Trophoblast cell (in vitro differentiated cells and primary cell): ENCODE measurements around the gene PTPN13.

Experiments used
- DNase-seq, 2 donors: peaks; one replicate each; pipeline ENCODE4 v3.0.0-alpha.2; 2016
- H2AFZ ChIP-seq: 2 replicates; pipeline ENCODE4 v1.6.1; 2013; ENCODE audit warnings: low read length, moderate library complexity, mild to moderate bottlenecking; ENCODE audit not compliant: insufficient read depth, poor library complexity
- H2AK5ac ChIP-seq: 2 replicates; pipeline ENCODE4 v1.6.1; 2013; ENCODE audit warnings: mild to moderate bottlenecking, low read length
- H2BK120ac ChIP-seq: 2 replicates; pipeline ENCODE4 v1.6.1; 2013; ENCODE audit warnings: low read length, mild to moderate bottlenecking, moderate library complexity; ENCODE audit not compliant: insufficient read depth, poor library complexity
- H2BK12ac ChIP-seq: 2 replicates; pipeline ENCODE4 v1.6.1; 2013; ENCODE audit warnings: mild to moderate bottlenecking, low read length, moderate library complexity
- H2BK5ac ChIP-seq: 2 replicates; pipeline ENCODE4 v1.6.1; 2013; ENCODE audit warnings: low read length, low read depth, moderate library complexity, mild to moderate bottlenecking; ENCODE audit not compliant: poor library complexity
- H3K14ac ChIP-seq: 2 replicates; pipeline ENCODE4 v1.6.1; 2013; ENCODE audit warnings: mild to moderate bottlenecking, low read length
- H3K18ac ChIP-seq: 2 replicates; pipeline ENCODE4 v1.6.1; 2013; ENCODE audit warnings: mild to moderate bottlenecking, low read length
- H3K23ac ChIP-seq: 2 replicates; pipeline ENCODE4 v1.6.1; 2013; ENCODE audit warnings: low read length
- H3K27ac ChIP-seq: 2 replicates; pipeline ENCODE4 v1.5.1; 2013; ENCODE audit warnings: low read depth, mild to moderate bottlenecking, inconsistent platforms, low read length, moderate library complexity
- H3K27me3 ChIP-seq: 2 replicates; pipeline ENCODE4 v1.6.1; 2013; ENCODE audit warnings: inconsistent platforms, mild to moderate bottlenecking, low read length, moderate library complexity; ENCODE audit not compliant: insufficient read depth
- H3K36me3 ChIP-seq, 2 experiments: 1 replicate in 1 of 2; 2 replicates in 1 of 2; pipeline ENCODE4 v1.6.1; 2013; ENCODE audit warnings: low read length in 2 of 2, mild to moderate bottlenecking in 2 of 2, moderate library complexity in 1 of 2; ENCODE audit not compliant: insufficient read depth in 2 of 2, control insufficient read depth in 1 of 2
- H3K4ac ChIP-seq: 2 replicates; pipeline ENCODE4 v1.6.1; 2013; ENCODE audit warnings: low read depth, mild to moderate bottlenecking, low read length, moderate library complexity
- H3K4me1 ChIP-seq, 2 experiments: 1 replicate in 1 of 2; 2 replicates in 1 of 2; pipeline ENCODE4 v1.6.1; 2013; ENCODE audit warnings: low read length in 2 of 2, mild to moderate bottlenecking in 2 of 2, moderate library complexity in 1 of 2; ENCODE audit not compliant: insufficient read depth in 2 of 2, control insufficient read depth in 1 of 2
- H3K4me2 ChIP-seq: 2 replicates; pipeline ENCODE4 v1.6.1; 2013; ENCODE audit warnings: inconsistent platforms, mild to moderate bottlenecking, low read length, moderate library complexity
- H3K4me3 ChIP-seq: 2 replicates; pipeline ENCODE4 v1.5.1; 2013; ENCODE audit warnings: mild to moderate bottlenecking, low read depth, low read length, inconsistent platforms
- H3K79me1 ChIP-seq: one replicate; pipeline ENCODE4 v1.6.1; 2013; ENCODE audit warnings: low read length
- H3K79me2 ChIP-seq: 2 replicates; pipeline ENCODE4 v1.6.1; 2013; ENCODE audit warnings: low read length, mild to moderate bottlenecking; ENCODE audit not compliant: control insufficient read depth, insufficient read depth, poor library complexity
- H3K9ac ChIP-seq: 2 replicates; pipeline ENCODE4 v1.6.1; 2013; ENCODE audit warnings: mild to moderate bottlenecking, low read length
- H3K9me3 ChIP-seq: 2 replicates; pipeline ENCODE4 v1.6.1; 2013; ENCODE audit warnings: low read depth, mild to moderate bottlenecking, control low read depth, inconsistent platforms, low read length; ENCODE audit not compliant: insufficient read depth
- H4K12ac ChIP-seq: 2 replicates; pipeline ENCODE4 v1.6.1; 2013; ENCODE audit warnings: low read depth, mild to moderate bottlenecking, low read length, moderate library complexity
- H4K8ac ChIP-seq: 2 replicates; pipeline ENCODE4 v1.6.1; 2013; ENCODE audit warnings: low read depth, mild to moderate bottlenecking, low read length, moderate library complexity
- H4K91ac ChIP-seq: one replicate; pipeline ENCODE4 v1.6.1; 2013; ENCODE audit warnings: low read depth, mild to moderate bottlenecking, low read length, moderate library complexity
- WGBS: extraction: QIAGEN DNeasy Blood & Tissue Kit; methylation state at CpG from one replicate; pipeline ENCODE4 v1.1.7; 2013; ENCODE audit warnings: missing lambda C conversion rate; ENCODE audit not compliant: insufficient read length, insufficient coverage; ENCODE audit errors: extremely low coverage; 5-methylcytosine and 5-hydroxymethylcytosine counted together

The PTPN13 gene

DNA sequence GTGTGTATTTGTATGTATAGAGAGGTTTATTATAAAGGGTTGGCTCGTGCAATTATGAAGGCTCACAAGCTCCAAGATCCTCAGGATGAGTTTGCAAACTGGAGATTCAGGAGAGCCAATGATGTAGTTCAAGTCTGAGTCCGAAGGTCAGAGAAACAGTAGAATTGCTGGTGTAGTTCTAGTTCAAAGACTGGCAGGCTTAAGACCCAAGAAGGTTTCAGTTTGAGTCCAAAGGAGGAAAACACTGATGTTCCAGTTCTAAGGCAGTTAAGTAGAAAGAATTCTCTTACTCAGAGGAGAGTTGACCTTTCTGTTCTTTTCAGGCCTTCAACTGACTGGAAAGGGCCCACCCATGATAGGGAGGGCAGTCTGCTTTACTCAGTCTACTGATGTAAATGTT is 89.1 kb downstream of the PTPN13 start:
- Histone ChIP-seq H2AFZ (no peak overlapping the region), H3K27ac (no peak overlapping the region), H3K4me2 (no peak overlapping the region), H3K4ac (no peak overlapping the region), H3K14ac (no peak overlapping the region), H2BK12ac (no peak overlapping the region), H3K79me1 (no peaks in the 10 kb centered on the region), H2BK5ac (no peak overlapping the region), H3K4me3 (no peak overlapping the region), H3K23ac (no peak overlapping the region), H3K4me1 (no peaks in the 10 kb centered on the region), H2BK120ac (no peak overlapping the region), H3K27me3 (no peaks in the 10 kb centered on the region), H3K18ac (no peak overlapping the region), H3K79me2 (no peaks in the 10 kb centered on the region), H4K91ac (no peak overlapping the region), H3K9ac (no peak overlapping the region), H4K8ac (no peak overlapping the region), H4K12ac (no peak overlapping the region), H2AK5ac (no peak overlapping the region), H3K9me3 (no peaks in the 10 kb centered on the region), H3K36me3 (no peaks in the 10 kb centered on the region)
- no peak for DNase-seq
- no CpG with 5 or more reads among the region's 2 CpGs for WGBS

DNA sequence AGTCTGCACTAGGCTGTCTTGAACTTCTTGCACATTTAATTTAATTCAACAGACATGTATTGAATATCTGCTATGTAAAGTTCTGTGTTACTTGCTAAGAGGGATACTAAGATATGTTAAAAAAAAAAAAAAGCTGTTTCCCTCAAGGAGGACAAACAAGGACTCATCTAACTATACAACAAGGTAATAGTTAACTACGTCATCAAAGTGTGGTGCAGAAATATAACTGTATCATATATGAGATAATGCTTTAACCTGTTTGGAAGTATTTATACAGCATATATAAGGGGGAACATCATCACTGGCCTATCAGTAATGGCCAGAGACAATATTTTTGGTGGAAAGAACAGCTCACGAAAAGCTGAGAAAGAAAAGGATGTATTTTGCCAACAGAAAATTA is 89.9 kb downstream of the PTPN13 start:
- no peak overlapping the region for H4K8ac ChIP-seq
- no peak overlapping the region for H3K4me3 ChIP-seq
- no peak overlapping the region for H2BK120ac ChIP-seq
- no peak overlapping the region for H3K27ac ChIP-seq
- no peaks in the 10 kb centered on the region for H3K79me1 ChIP-seq
- no peak overlapping the region for H2AK5ac ChIP-seq
- H2BK12ac ChIP-seq = no peak overlapping the region
- no peaks in the 10 kb centered on the region for H3K4me1 ChIP-seq
- no peak overlapping the region for H3K18ac ChIP-seq
- H4K91ac ChIP-seq = no peak overlapping the region
- H3K79me2 ChIP-seq = no peaks in the 10 kb centered on the region
- H3K4ac ChIP-seq = no peak overlapping the region
- WGBS = no CpG with 5 or more reads among the region's 2 CpGs
- H3K14ac ChIP-seq = no peak overlapping the region
- no peak overlapping the region for H3K23ac ChIP-seq
- H2AFZ ChIP-seq = no peak overlapping the region
- no peak overlapping the region for H3K4me2 ChIP-seq
- no peak overlapping the region for H4K12ac ChIP-seq
- no peak for DNase-seq
- no peaks in the 10 kb centered on the region for H3K9me3 ChIP-seq
- no peaks in the 10 kb centered on the region for H3K36me3 ChIP-seq
- H3K9ac ChIP-seq = no peak overlapping the region
- no peak overlapping the region for H2BK5ac ChIP-seq
- no peaks in the 10 kb centered on the region for H3K27me3 ChIP-seq

DNA sequence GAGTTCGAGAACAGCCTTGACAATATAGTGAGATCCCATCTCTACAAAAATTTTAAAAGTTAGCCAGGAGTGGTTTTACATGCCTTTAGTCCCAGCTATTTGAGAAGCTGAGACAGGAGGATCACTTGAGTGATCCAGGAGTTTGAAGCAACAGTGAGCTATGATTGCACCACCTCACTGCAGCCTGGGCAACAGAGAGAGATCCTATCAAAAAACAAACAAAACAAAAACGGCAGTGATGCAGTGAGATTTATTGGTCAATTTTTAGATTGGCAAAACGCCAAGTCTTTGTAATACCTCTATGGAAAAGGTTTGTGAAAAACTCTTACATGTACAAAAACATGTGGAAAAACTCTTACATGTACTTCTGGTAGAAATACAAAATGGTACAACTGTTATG is 91.3 kb downstream of the PTPN13 start:
- no peak overlapping the region for H4K8ac ChIP-seq
- H3K4ac ChIP-seq = no peak overlapping the region
- H2AK5ac ChIP-seq = no peak overlapping the region
- H3K27ac ChIP-seq = no peak overlapping the region
- H3K79me2 ChIP-seq = no peaks in the 10 kb centered on the region
- no peak overlapping the region for H2BK120ac ChIP-seq
- no peak overlapping the region for H3K14ac ChIP-seq
- no peak overlapping the region for H3K4me3 ChIP-seq
- H2AFZ ChIP-seq = no peak overlapping the region
- no peak overlapping the region for H4K12ac ChIP-seq
- DNase-seq = peak; percentile 89 to 100
- no peaks in the 10 kb centered on the region for H3K27me3 ChIP-seq
- H3K79me1 ChIP-seq = no peaks in the 10 kb centered on the region
- no peak overlapping the region for H2BK12ac ChIP-seq
- H2BK5ac ChIP-seq = no peak overlapping the region
- H3K4me2 ChIP-seq = no peak overlapping the region
- H3K18ac ChIP-seq = no peak overlapping the region
- H3K9ac ChIP-seq = no peak overlapping the region
- H4K91ac ChIP-seq = no peak overlapping the region
- no peaks in the 10 kb centered on the region for H3K9me3 ChIP-seq
- H3K4me1 ChIP-seq = no peaks in the 10 kb centered on the region
- no peaks in the 10 kb centered on the region for H3K36me3 ChIP-seq
- WGBS = no CpG with 5 or more reads among the region's 3 CpGs
- H3K23ac ChIP-seq = no peak overlapping the region

DNA sequence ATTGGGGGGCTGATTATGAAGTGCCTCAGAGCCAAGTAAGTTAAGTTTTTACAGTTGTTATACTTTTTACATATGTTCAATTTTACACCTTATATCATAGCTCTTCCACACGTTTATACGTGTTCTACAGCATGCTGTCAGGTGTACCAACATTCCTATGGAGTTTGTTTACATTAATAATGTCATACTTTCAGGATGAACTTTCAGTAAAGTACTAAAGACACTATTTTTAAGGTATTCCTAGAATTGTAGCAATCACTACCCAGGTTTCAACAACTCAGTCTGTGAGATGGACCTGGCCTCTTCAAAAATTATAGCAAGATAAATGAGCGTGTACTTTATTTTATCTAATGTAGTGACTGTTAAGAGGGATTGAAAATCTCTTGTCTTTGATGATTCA is 92.6 kb downstream of the PTPN13 start:
- Histone ChIP-seq H3K18ac (no peak overlapping the region), H3K36me3 (no peaks in the 10 kb centered on the region), H2BK120ac (no peak overlapping the region), H3K14ac (no peak overlapping the region), H3K79me2 (no peaks in the 10 kb centered on the region), H3K4ac (no peak overlapping the region), H3K27ac (no peak overlapping the region), H2BK5ac (no peak overlapping the region), H3K4me3 (no peak overlapping the region), H3K4me2 (no peak overlapping the region), H4K12ac (no peak overlapping the region), H4K8ac (no peak overlapping the region), H2AK5ac (no peak overlapping the region), H3K4me1 (no peaks in the 10 kb centered on the region), H3K27me3 (no peaks in the 10 kb centered on the region), H3K23ac (no peak overlapping the region), H2BK12ac (no peak overlapping the region), H3K9ac (no peak overlapping the region), H3K9me3 (no peaks in the 10 kb centered on the region), H4K91ac (no peak overlapping the region), H2AFZ (no peak overlapping the region), H3K79me1 (no peaks in the 10 kb centered on the region)
- WGBS = no CpG with 5 or more reads among the region's 3 CpGs
- DNase-seq = peak in 1 of 2 donors; percentile 56
